ENCODE measurements around the gene BID.
"Not testable (repeated sequence)": the region's sequence is repeated elsewhere in the genome, so short reads cannot be mapped to it uniquely, and the experiment has no call there.

The BID gene

GRCh38 chr22:17703811-17704210 is 70.5 kb downstream of the BID start:
- no peak for DNase-seq (ENCODE audit: low read depth in 2 of 2)

- DNase-seq (ENCODE audit: low read depth in 2 of 2), result no peak
These were observed 73.5 kb downstream of the BID start for GRCh38 chr22:17700778-17701177.

GRCh38 chr22:17699696-17700340 is 74.5 kb downstream of the BID start:
- no peak for DNase-seq (ENCODE audit: low read depth in 2 of 2)

GRCh38 chr22:17698948-17699347 is 75.3 kb downstream of the BID start:
- DNase-seq (ENCODE audit: low read depth in 2 of 2), result no peak

GRCh38 chr22:17698276-17698675 is 76.0 kb downstream of the BID start:
- not testable (repeated sequence) for DNase-seq (ENCODE audit: low read depth in 2 of 2)

- DNase-seq (ENCODE audit: low read depth in 2 of 2), result not testable (repeated sequence)
These were observed 77.1 kb downstream of the BID start for GRCh38 chr22:17697196-17697595.

- DNase-seq (ENCODE audit: low read depth in 2 of 2), result no peak
These were observed 78.3 kb downstream of the BID start for GRCh38 chr22:17695986-17696385.

GRCh38 chr22:17694752-17695151 is 79.5 kb downstream of the BID start:
- no peak for DNase-seq (ENCODE audit: low read depth in 2 of 2)

- DNase-seq (ENCODE audit: low read depth in 2 of 2), result no peak
These were observed 80.1 kb downstream of the BID start for GRCh38 chr22:17694193-17694592.

- no peak for DNase-seq (ENCODE audit: low read depth in 2 of 2)
These were observed 81.4 kb downstream of the BID start for GRCh38 chr22:17692841-17693240.

GRCh38 chr22:17684245-17684644 is 90.0 kb downstream of the BID start:
- no peak for DNase-seq (ENCODE audit: low read depth in 2 of 2)

Measured in activated CD8-positive, alpha-beta memory T cell treated with anti-CD3 and anti-CD28 coated beads for 4 hours (primary cell).